Ishikawa (cell line): ENCODE measurements around the gene PPP1R9A.

ENCODE experiments used
- CEBPB ChIP-seq: IDR thresholded peaks from 2 replicates; pipeline ENCODE4 v1.6.1; 2012
- CREB1 ChIP-seq: IDR thresholded peaks from 2 replicates; pipeline ENCODE4 v1.6.1; 2012; ENCODE audit warnings: low read depth
- EGR1 ChIP-seq: IDR thresholded peaks from 2 replicates; pipeline ENCODE4 v1.6.1; 2012
- EP300 ChIP-seq: IDR thresholded peaks from 2 replicates; pipeline ENCODE4 v1.6.1; 2012; ENCODE audit warnings: borderline replicate concordance
- FOXM1 ChIP-seq: IDR thresholded peaks from 2 replicates; pipeline ENCODE4 v1.6.1; 2012; ENCODE audit warnings: low read depth, borderline replicate concordance
- NFIC ChIP-seq: IDR thresholded peaks from 2 replicates; pipeline ENCODE4 v1.6.1; 2012
- RAD21 ChIP-seq: IDR thresholded peaks from 2 replicates; pipeline ENCODE4 v1.6.1; 2012; ENCODE audit warnings: low read depth
- TAF1 ChIP-seq: IDR thresholded peaks from 2 replicates; pipeline ENCODE4 v1.6.1; 2012; ENCODE audit warnings: low read depth, mild to moderate bottlenecking
- TCF12 ChIP-seq: IDR thresholded peaks from 2 replicates; pipeline ENCODE4 v1.6.1; 2012; ENCODE audit warnings: low read depth
- TEAD4 ChIP-seq: IDR thresholded peaks from 2 replicates; pipeline ENCODE4 v1.6.1; 2012
- YY1 ChIP-seq: IDR thresholded peaks from 2 replicates; pipeline ENCODE4 v1.6.1; 2012; ENCODE audit warnings: low read depth
- ZBTB7A ChIP-seq: IDR thresholded peaks from 2 replicates; pipeline ENCODE4 v1.6.1; 2012; ENCODE audit warnings: low read depth
- TF ChIP-seq, protein P1 (sequence below): IDR thresholded peaks from 2 replicates; pipeline ENCODE4 v1.6.1; 2012
- TF ChIP-seq, protein P2 (sequence below): IDR thresholded peaks from 2 replicates; pipeline ENCODE4 v1.6.1; 2012; ENCODE audit warnings: low read depth, mild to moderate bottlenecking
- TF ChIP-seq, protein P3 (sequence below): IDR thresholded peaks from 2 replicates; pipeline ENCODE4 v1.6.1; 2012

PPP1R9A gene

DNA sequence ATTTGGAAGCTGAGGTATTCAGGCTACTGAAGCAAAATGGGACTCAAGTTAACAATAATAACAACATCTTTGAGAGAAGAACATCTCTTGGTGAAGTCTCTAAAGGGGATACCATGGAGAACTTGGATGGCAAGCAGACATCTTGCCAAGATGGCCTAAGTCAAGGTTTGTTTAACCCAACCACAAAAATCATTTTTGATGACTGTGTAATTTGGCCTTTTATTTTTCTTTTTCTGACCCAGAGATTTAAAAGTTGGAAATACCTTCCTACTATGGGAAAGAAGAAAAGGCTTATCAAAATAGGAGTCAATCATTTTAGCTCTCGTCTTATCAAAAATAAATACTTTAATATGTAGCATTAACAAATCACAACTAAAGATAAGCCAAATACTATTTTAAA is 344.6 kb downstream of the PPP1R9A start:
- TF ChIP-seq YY1 (no peak), FOXM1 (no peak), TCF12 (no peak), EP300 (no peak), ZBTB7A (no peak), CEBPB (no peak), NFIC (no peak), TEAD4 (no peak), CREB1 (no peak), EGR1 (no peak), TAF1 (no peak), RAD21 (no peak)
- TF ChIP-seq, protein P1, sequence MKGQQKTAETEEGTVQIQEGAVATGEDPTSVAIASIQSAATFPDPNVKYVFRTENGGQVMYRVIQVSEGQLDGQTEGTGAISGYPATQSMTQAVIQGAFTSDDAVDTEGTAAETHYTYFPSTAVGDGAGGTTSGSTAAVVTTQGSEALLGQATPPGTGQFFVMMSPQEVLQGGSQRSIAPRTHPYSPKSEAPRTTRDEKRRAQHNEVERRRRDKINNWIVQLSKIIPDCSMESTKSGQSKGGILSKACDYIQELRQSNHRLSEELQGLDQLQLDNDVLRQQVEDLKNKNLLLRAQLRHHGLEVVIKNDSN, result no peak
- TF ChIP-seq, protein P2, sequence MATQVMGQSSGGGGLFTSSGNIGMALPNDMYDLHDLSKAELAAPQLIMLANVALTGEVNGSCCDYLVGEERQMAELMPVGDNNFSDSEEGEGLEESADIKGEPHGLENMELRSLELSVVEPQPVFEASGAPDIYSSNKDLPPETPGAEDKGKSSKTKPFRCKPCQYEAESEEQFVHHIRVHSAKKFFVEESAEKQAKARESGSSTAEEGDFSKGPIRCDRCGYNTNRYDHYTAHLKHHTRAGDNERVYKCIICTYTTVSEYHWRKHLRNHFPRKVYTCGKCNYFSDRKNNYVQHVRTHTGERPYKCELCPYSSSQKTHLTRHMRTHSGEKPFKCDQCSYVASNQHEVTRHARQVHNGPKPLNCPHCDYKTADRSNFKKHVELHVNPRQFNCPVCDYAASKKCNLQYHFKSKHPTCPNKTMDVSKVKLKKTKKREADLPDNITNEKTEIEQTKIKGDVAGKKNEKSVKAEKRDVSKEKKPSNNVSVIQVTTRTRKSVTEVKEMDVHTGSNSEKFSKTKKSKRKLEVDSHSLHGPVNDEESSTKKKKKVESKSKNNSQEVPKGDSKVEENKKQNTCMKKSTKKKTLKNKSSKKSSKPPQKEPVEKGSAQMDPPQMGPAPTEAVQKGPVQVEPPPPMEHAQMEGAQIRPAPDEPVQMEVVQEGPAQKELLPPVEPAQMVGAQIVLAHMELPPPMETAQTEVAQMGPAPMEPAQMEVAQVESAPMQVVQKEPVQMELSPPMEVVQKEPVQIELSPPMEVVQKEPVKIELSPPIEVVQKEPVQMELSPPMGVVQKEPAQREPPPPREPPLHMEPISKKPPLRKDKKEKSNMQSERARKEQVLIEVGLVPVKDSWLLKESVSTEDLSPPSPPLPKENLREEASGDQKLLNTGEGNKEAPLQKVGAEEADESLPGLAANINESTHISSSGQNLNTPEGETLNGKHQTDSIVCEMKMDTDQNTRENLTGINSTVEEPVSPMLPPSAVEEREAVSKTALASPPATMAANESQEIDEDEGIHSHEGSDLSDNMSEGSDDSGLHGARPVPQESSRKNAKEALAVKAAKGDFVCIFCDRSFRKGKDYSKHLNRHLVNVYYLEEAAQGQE, result no peak
- TF ChIP-seq, protein P3, sequence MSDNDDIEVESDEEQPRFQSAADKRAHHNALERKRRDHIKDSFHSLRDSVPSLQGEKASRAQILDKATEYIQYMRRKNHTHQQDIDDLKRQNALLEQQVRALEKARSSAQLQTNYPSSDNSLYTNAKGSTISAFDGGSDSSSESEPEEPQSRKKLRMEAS, result no peak

DNA sequence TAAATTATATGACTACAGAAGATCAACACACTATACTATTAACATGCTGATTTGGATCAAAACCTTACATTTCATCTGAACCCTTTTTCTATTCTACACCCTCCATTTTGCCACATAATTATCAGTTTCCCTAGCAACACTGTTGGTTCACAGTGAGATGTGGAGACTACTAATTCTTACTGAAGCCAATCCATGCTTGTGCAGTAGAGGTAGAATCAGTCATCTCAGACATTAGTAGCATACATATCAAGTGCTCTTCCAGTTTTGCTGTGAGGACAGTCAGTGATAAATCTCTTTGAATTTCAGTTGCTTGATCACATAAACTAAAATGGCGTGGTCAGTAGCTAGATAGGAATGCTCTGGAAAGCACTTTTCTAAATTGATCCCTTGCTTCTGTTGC is 346.6 kb downstream of the PPP1R9A start:
- TF ChIP-seq, protein P2, result no peak
- TF ChIP-seq NFIC (no peak), CREB1 (no peak), RAD21 (no peak), ZBTB7A (no peak)
- TF ChIP-seq, protein P3, result no peak
- TF ChIP-seq, protein P1, result no peak

DNA sequence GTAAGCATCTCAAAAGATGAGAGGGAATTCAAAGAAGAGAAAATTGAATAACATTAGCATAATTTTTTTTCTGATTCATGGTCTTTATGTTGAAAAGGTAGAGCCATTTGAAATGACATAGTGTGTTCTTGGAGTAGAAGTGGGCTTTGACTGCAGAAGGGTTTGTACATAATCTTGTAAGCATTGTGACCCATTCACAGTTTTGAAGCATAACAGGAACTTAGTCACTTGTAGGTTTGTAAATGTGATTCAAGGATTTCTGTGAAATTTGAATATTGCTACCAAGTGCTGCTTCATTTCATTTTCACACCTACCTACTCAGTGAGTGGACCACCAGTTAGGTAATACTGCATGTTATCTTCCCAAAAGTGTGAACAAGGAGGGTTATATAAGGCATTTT is 348.3 kb downstream of the PPP1R9A start:
- TF ChIP-seq NFIC (no peak), CEBPB (no peak), EGR1 (no peak), YY1 (no peak), FOXM1 (no peak), TAF1 (no peak), EP300 (no peak), TEAD4 (no peak)
- TF ChIP-seq, protein P2, result no peak
- TF ChIP-seq, protein P1, result no peak

DNA sequence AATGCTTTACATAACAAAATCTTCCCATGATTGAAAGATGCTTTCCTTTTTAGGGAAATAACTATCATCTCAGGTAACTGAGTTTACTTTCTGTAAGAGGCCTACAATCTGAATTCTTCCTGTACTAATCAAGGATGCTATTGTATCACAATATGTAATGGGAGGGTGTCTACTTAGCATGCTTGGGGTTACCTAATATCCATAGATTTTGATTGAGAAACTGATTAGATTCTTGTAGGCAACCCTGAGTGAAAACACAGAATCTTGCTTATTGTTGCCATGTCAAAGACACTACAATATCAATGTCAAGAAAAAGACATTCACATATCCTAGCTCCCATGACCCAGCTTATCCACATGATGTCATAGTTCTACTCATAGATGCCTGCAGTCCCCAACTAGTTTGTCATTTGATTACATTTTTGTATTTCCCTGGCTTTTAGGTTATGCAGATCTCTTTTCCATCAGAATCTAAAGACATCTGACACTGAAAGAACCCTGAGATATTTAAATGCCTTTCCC is 354.6 kb downstream of the PPP1R9A start:
- TF ChIP-seq, protein P3, result no peak
- TF ChIP-seq EGR1, result no peak
- TF ChIP-seq NFIC, result no peak
- no peak for TF ChIP-seq ZBTB7A
- TF ChIP-seq, protein P1, result no peak
- no peak for TF ChIP-seq CEBPB
- no peak for TF ChIP-seq EP300
